Measurements from ENCODE around the gene DUSP2.

The DUSP2 gene

DNA sequence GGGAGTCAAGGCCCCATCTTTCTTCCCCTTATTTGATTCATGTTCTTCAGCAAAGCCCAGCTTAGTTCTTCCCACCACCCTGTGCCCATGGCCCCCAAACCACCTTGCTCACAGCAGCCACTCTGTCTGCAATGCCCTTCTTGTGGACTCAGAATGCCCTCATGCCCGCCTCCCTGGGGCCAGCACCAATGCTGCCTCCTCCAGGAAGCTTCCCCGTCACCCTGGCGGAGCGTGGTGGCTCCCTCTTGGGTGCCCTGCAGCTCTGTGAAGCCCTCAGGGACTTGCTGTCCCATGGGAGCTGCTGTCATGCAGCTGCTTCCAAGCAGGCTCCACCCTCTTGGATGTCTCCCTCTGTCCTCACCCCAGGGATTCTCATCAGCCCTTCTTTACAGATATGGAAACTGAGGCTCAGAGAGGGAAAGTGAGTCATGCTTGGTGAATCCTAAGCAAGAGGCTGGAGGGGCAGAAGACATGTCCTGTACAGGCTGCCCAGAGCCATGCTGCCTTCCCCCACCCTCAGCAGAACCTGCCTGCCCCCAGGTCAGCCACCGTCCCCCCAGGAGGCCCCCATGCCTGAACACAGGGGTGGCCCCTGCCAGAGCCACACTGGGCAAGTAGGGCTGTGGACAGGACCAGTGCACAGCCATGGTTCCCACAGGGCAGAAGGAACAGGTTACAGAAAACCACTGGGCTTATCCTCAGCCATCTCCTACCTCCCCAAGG is 11.8 kb upstream of the DUSP2 start:
- H3K4me3 ChIP-seq (ENCODE audit: low read depth, low read length), result no peak overlapping the region
- no peak for DNase-seq (ENCODE audit: low read depth)
- TF ChIP-seq, protein P1, sequence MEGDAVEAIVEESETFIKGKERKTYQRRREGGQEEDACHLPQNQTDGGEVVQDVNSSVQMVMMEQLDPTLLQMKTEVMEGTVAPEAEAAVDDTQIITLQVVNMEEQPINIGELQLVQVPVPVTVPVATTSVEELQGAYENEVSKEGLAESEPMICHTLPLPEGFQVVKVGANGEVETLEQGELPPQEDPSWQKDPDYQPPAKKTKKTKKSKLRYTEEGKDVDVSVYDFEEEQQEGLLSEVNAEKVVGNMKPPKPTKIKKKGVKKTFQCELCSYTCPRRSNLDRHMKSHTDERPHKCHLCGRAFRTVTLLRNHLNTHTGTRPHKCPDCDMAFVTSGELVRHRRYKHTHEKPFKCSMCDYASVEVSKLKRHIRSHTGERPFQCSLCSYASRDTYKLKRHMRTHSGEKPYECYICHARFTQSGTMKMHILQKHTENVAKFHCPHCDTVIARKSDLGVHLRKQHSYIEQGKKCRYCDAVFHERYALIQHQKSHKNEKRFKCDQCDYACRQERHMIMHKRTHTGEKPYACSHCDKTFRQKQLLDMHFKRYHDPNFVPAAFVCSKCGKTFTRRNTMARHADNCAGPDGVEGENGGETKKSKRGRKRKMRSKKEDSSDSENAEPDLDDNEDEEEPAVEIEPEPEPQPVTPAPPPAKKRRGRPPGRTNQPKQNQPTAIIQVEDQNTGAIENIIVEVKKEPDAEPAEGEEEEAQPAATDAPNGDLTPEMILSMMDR (IDR thresholded peaks at IDR 0.05; ENCODE audit: control insufficient read depth, extremely low read depth, insufficient read depth), result no peak

DNA sequence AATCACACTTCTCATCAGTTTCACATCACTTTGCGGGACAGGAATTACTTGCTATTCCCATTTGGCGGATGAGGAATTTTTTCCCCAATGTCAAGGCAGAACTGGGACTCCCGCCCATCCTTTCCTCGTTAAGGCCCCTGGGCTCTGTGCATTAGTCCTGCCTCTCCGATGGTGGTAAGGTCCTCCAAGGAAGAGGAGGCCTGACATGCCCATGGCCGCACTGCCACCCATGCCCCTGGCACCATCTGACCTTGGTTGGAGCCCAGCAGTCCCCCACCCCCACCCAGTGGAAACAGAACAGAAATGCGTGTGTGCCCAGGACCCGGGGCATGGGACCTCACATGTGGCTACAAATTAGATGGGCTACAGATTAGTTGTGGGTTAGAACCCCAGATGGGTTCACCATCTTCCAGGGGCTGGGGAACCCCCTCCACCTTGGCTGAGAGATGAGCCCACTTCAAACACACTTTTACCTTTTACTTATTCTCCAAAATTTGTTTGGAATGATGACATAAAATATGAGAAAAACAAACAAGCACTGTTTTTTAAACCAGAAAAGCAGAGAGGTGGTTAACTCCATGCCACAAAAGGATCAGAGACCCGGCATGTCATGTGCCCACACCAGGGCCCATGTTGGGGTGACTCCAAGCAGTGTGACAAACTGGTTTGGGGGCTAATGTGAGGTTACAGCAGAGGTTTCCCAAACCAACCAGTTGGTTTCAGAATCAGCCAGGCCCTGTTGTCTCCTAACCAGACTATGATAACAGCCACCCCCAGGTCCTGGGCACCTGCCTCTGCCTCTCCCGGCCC is 11.0 kb upstream of the DUSP2 start:
- H3K4me3 ChIP-seq (ENCODE audit: low read depth, low read length), result no peak overlapping the region
- DNase-seq (ENCODE audit: low read depth), result no peak
- TF ChIP-seq, protein P1 (IDR thresholded peaks at IDR 0.05; ENCODE audit: control insufficient read depth, extremely low read depth, insufficient read depth), result no peak

DNA sequence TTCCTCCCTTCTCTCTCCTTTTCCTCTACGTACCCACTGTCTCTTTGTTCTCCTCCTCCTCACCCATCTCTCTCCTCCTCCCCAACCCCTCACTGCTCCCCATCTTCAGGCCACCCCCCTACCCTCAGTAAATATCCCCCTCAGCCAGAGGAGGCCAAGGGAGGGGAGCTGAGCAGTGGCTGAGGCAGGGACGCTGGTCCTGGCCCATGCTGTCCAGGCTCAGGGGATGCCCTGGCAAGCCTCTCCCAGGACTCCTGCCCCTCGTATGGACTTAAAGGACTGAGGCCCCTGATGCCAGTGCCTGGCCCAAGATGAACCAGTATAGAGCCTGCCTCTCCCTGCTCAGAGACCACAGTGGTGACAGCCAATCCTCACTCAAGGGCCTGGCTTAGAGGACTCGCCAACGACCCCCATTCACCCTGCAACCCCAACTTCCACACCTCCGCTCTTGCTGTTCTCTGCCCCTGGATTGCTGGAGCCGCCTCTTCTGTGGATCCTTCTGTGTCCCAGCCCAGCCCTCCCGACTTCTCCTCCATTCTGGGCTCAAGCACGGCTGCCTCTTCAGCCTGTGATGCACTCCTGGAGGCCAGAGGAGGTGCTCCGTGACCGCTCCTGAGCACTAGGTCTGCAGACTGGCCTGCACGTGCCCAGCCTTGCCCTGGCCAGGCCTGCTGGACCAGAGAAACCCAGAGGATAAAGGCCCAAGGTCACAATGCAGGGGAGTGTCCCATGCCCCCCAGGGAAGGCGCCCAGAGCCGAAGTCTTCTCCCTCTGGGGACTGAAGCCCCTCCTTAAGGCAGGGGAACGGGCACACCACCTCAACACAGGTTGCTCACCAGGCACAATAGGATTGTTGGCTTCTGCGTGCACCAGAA is 9.5 kb upstream of the DUSP2 start:
- DNase-seq (ENCODE audit: low read depth), result no peak
- H3K4me3 ChIP-seq (ENCODE audit: low read depth, low read length), result no peak overlapping the region

DNA sequence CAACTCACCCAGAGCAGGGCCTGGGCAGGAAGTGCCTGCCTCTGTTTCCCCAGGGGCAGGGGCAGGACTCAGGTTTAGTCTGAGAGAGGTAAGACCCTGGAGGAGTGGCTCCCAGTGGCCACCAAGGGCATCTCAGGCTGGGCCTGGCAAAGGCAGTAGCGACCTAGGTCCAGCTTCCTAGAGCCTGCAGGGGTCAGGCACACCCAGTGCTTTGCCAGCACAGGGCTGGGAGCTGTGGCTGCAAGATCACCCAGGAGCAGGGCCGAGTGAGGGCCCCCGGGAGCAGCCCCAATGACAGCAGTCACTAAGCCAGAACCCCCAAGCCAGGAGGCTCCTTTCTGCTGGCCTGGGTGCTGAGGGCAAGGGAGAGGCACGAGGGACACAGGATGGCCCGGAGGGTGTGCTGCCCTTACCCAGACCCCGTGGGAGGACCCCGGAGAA is 8.8 kb upstream of the DUSP2 start:
- no peak overlapping the region for H3K4me3 ChIP-seq (ENCODE audit: low read depth, low read length)
- TF ChIP-seq, protein P1 (IDR thresholded peaks at IDR 0.05; ENCODE audit: control insufficient read depth, extremely low read depth, insufficient read depth), result no peak
- no peak for DNase-seq (ENCODE audit: low read depth)

More for the DNA sequence above, 9.5 kb upstream of the DUSP2 start:
- TF ChIP-seq, protein P1 (IDR thresholded peaks at IDR 0.05; ENCODE audit: control insufficient read depth, extremely low read depth, insufficient read depth), result no peak

DNA sequence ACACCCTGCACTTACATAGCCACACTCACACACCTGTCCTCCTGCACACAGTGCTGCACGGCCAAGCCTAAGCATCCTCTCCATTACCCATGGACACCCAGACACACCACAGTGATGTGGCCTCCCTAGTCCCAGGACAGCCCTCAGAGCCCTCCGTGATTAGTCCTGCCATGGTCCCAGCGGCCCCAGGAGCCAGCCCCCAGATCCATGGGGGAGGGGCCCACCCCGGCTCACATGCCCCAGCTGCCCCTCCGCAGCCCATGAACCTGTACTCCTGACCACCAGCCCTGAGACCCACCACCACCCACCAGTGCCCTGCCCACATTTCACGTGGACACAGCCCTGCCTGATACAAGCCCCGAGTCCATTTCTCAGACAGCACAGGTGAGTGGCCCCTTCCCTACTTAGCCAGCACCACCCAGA is 8.1 kb upstream of the DUSP2 start:
- no peak for DNase-seq (ENCODE audit: low read depth)
- H3K4me3 ChIP-seq (ENCODE audit: low read depth, low read length), result no peak overlapping the region
- TF ChIP-seq, protein P1 (IDR thresholded peaks at IDR 0.05; ENCODE audit: control insufficient read depth, extremely low read depth, insufficient read depth), result no peak

DNA sequence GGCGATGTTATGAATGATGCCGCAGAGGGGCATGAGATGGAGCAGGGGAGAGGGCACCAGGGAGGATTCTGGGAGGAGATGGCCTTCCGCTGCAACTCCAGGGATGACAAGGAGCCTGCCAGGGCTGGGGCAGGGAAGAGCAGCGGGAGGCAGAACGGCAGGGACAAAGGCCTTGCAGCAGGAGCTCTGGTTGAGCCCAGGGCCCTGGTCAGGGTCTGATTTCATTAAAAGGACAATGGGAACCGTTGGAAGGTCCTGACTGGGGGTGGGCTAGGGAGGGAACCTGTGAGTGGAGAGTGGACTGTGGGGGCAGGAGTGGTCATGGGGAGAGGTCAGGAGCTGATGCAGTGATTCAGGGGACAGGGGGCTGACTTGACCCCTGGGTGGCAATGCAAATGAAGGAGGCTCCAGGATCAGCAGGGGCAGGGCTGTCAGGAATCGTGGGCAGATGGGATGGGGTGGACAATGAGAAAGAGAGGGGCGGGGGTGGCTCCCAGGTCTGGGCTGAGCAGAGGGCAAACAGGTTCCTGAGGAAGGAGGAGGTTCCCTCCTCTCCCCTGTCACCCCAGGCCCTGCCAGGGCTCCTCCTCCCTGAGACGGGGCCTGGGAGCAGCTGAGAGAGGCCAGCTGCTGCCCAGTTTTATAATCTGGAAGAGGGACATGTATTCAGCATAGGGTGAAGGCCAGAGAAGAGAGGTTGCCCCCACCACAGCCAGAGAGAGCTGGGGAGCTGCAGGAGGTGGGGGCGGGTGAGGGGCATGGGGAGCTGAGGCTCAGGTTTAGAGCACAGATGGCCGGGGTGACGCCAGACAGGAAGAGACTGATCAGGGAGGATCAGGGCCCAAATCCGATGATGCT is 7.3 kb upstream of the DUSP2 start:
- DNase-seq (ENCODE audit: low read depth), result no peak
- TF ChIP-seq, protein P1 (IDR thresholded peaks at IDR 0.05; ENCODE audit: control insufficient read depth, extremely low read depth, insufficient read depth), result no peak
- no peak overlapping the region for H3K4me3 ChIP-seq (ENCODE audit: low read depth, low read length)
